Limb (tissue), 2 donors: ENCODE results near the gene HSCB.
"Not testable (repeated sequence)": the region's sequence is repeated elsewhere in the genome, so short reads cannot be mapped to it uniquely, and the experiment has no call there.

Source experiments
- DNase-seq, 2 donors: peaks; one replicate each; pipeline ENCODE4 v3.0.0-alpha.2; 2016; ENCODE audit errors: extremely low spot score in 2 of 2

The HSCB gene

GRCh38 chr22:28741785-28742561 is at the start of gene HSCB, which contains the start of gene CHEK2:
TSS of gene HSCB (plus strand) at chr22:28742039. CDS start at chr22:28742096, 57 bp downstream.
TSS of gene CHEK2 (minus strand) at chr22:28741820. CDS start at chr22:28734721, 7,099 bp downstream.
- peak; percentile 98 for DNase-seq

- not testable (repeated sequence) for DNase-seq
Measured at GRCh38 chr22:28693041-28693760, 48.6 kb upstream of the HSCB start.

GRCh38 chr22:28702891-28703290 is 38.9 kb upstream of the HSCB start:
- no peak for DNase-seq

GRCh38 chr22:28703436-28703835 is 38.4 kb upstream of the HSCB start:
- no peak for DNase-seq

- DNase-seq: no peak
Measured at GRCh38 chr22:28706845-28707244, 35.0 kb upstream of the HSCB start.

GRCh38 chr22:28710107-28710506 is 31.7 kb upstream of the HSCB start:
- DNase-seq: no peak

- peak in 1 of 2 donors; percentile 60 for DNase-seq
Measured at GRCh38 chr22:28710576-28711191, 31.2 kb upstream of the HSCB start.

GRCh38 chr22:28711341-28711740 is 30.5 kb upstream of the HSCB start:
- DNase-seq: peak in 1 of 2 donors; percentile 5

GRCh38 chr22:28711820-28712777 is 29.7 kb upstream of the HSCB start:
- DNase-seq: peak in 1 of 2 donors; percentile 6

- no peak for DNase-seq
Measured at GRCh38 chr22:28714043-28714628, 27.7 kb upstream of the HSCB start.

- DNase-seq: no peak
Measured at GRCh38 chr22:28715611-28716010, 26.2 kb upstream of the HSCB start.

- no peak for DNase-seq
Measured at GRCh38 chr22:28716686-28717085, 25.2 kb upstream of the HSCB start.

- no peak for DNase-seq
Measured at GRCh38 chr22:28718044-28718443, 23.8 kb upstream of the HSCB start.

GRCh38 chr22:28728002-28728401 is 13.8 kb upstream of the HSCB start:
- DNase-seq: no peak

GRCh38 chr22:28728621-28729313 is 13.1 kb upstream of the HSCB start:
- DNase-seq: no peak

- DNase-seq: no peak
Measured at GRCh38 chr22:28730179-28730578, 11.7 kb upstream of the HSCB start.

GRCh38 chr22:28734393-28734792 is 7.4 kb upstream of the HSCB start:
- DNase-seq: no peak

- DNase-seq: no peak
Measured at GRCh38 chr22:28736301-28737155, 5.3 kb upstream of the HSCB start.

GRCh38 chr22:28737701-28738100 is 4.1 kb upstream of the HSCB start:
- no peak for DNase-seq
